ENCODE data around the gene NRG2.

- TF ChIP-seq CTCF (IDR thresholded peaks at IDR 0.05) (no peak), EP300 (IDR thresholded peaks at IDR 0.05) (no peak), POLR2AphosphoS5 (IDR thresholded peaks at IDR 0.05) (no peak)
Measured at GRCh38 chr5:140011297-140011802, 31.7 kb downstream of the NRG2 start.
